DOHH2 (cell line): Measurements from ENCODE around the gene DGKD.

Experiments
- H3F3A ChIP-seq: fragments of 200-600 bp; sonication (generic), shearing (Covaris generic); 2 replicates; pipeline ENCODE4 v1.6.0; 2016; ENCODE audit warnings: antibody characterized with exemption, mild to moderate bottlenecking; ENCODE audit not compliant: control insufficient read depth, insufficient read depth
- H3K27ac ChIP-seq: fragments of 200-600 bp; sonication (generic); 2 replicates; pipeline ENCODE4 v1.5.1; 2014; ENCODE audit warnings: low read depth, mild to moderate bottlenecking, low read length, moderate library complexity
- H3K27me3 ChIP-seq: fragments of 200-600 bp; sonication (generic); 2 replicates; pipeline ENCODE4 v1.6.1; 2014; ENCODE audit warnings: mild to moderate bottlenecking, low read length, mixed read lengths; ENCODE audit not compliant: control insufficient read depth
- H3K36me3 ChIP-seq: fragments of 200-600 bp; sonication (generic); 2 replicates; pipeline ENCODE4 v1.6.1; 2014; ENCODE audit warnings: mild to moderate bottlenecking, low read length, moderate library complexity, mixed read lengths; ENCODE audit not compliant: control insufficient read depth
- H3K4me1 ChIP-seq: fragments of 200-600 bp; sonication (generic); 2 replicates; pipeline ENCODE4 v1.6.1; 2014; ENCODE audit warnings: mild to moderate bottlenecking, low read length, mixed read lengths; ENCODE audit not compliant: control insufficient read depth
- H3K4me2 ChIP-seq: fragments of 200-600 bp; sonication (generic); 2 replicates; pipeline ENCODE4 v1.6.0; 2014; ENCODE audit warnings: mild to moderate bottlenecking, low read length, moderate library complexity
- H3K4me3 ChIP-seq: fragments of 200-600 bp; sonication (generic); 2 replicates; pipeline ENCODE4 v1.5.1; 2014; ENCODE audit warnings: mild to moderate bottlenecking, low read length, mixed read lengths
- H3K79me2 ChIP-seq: fragments of 200-600 bp; sonication (generic); 2 replicates; pipeline ENCODE4 v1.6.1; 2014; ENCODE audit warnings: mild to moderate bottlenecking, low read length, mixed read lengths; ENCODE audit not compliant: control insufficient read depth
- H3K9me2 ChIP-seq: fragments of 200-600 bp; sonication (generic); replicated peaks from 2 replicates; pipeline ENCODE4 v1.6.1; 2014; ENCODE audit warnings: mild to moderate bottlenecking, low read length, mixed read lengths; ENCODE audit not compliant: control insufficient read depth
- H3K9me3 ChIP-seq: fragments of 200-600 bp; sonication (generic); 2 replicates; pipeline ENCODE4 v1.6.1; 2014; ENCODE audit warnings: antibody characterized with exemption, low read length, mixed read lengths; ENCODE audit not compliant: control insufficient read depth, insufficient read depth
- H4K20me1 ChIP-seq: fragments of 200-600 bp; sonication (generic); 2 replicates; pipeline ENCODE4 v1.6.0; 2014; ENCODE audit warnings: low read depth, mild to moderate bottlenecking, antibody characterized with exemption, low read length, moderate library complexity; ENCODE audit not compliant: control insufficient read depth, insufficient read depth
- CTCF ChIP-seq: fragments of 200-600 bp; sonication (generic); IDR thresholded peaks from one replicate; pipeline ENCODE4 v1.5.1; 2014; ENCODE audit warnings: antibody characterized with exemption, mild to moderate bottlenecking, low read depth, low read length; ENCODE audit not compliant: poor library complexity, severe bottlenecking
- EZH2phosphoT487 ChIP-seq: fragments of 200-600 bp; sonication (generic); IDR thresholded peaks from 2 replicates; pipeline ENCODE4 v1.6.1; 2017; ENCODE audit warnings: borderline replicate concordance, mild to moderate bottlenecking, antibody characterized with exemption, low read length, moderate library complexity, mixed read lengths

The DGKD gene

GRCh38 chr2:233444501-233444900 lies 90.2 kb downstream of the DGKD start:
- H3K4me2 ChIP-seq, result no peak overlapping the region
- H3K27ac ChIP-seq, result no peak overlapping the region
- no peaks in the 10 kb centered on the region for H3K9me2 ChIP-seq
- H3K27me3 ChIP-seq, result no peaks in the 10 kb centered on the region
- peaks cover 4% of the 10 kb centered on the region; the same call in 1 of the 2 replicates for H4K20me1 ChIP-seq
- H3K4me3 ChIP-seq, result no peak overlapping the region
- no peaks in the 10 kb centered on the region; the same call in 1 of the 2 replicates for H3F3A ChIP-seq
- H3K36me3 ChIP-seq, result peaks cover 54% of the 10 kb centered on the region
- H3K4me1 ChIP-seq, result peaks cover 11% of the 10 kb centered on the region
- no peak for TF ChIP-seq EZH2phosphoT487
- no peak for TF ChIP-seq CTCF
- no peaks in the 10 kb centered on the region for H3K9me3 ChIP-seq
- H3K79me2 ChIP-seq, result no peaks in the 10 kb centered on the region

- no peaks in the 10 kb centered on the region for H3K9me2 ChIP-seq
Observed at GRCh38 chr2:233445152-233445830, 91.0 kb downstream of the DGKD start.

GRCh38 chr2:233446121-233446520 lies 91.8 kb downstream of the DGKD start:
- Histone ChIP-seq H3K79me2 (no peaks in the 10 kb centered on the region), H3K4me2 (no peak overlapping the region), H4K20me1 (peaks cover 4% of the 10 kb centered on the region; the same call in 1 of the 2 replicates), H3K27me3 (no peaks in the 10 kb centered on the region), H3K4me1 (peaks cover 11% of the 10 kb centered on the region), H3K4me3 (no peak overlapping the region), H3K9me2 (no peaks in the 10 kb centered on the region), H3K9me3 (no peaks in the 10 kb centered on the region), H3K27ac (no peak overlapping the region), H3F3A (no peaks in the 10 kb centered on the region; the same call in 1 of the 2 replicates), H3K36me3 (peaks cover 64% of the 10 kb centered on the region)
- no peak for TF ChIP-seq CTCF
- TF ChIP-seq EZH2phosphoT487, result no peak

More at GRCh38 chr2:233445152-233445830, 91.0 kb downstream of the DGKD start:
- Histone ChIP-seq H3K27ac (no peak overlapping the region), H4K20me1 (peaks cover 4% of the 10 kb centered on the region; the same call in 1 of the 2 replicates), H3K9me3 (no peaks in the 10 kb centered on the region), H3K4me2 (no peak overlapping the region), H3K79me2 (no peaks in the 10 kb centered on the region), H3K4me3 (no peak overlapping the region), H3K36me3 (peaks cover 60% of the 10 kb centered on the region), H3F3A (no peaks in the 10 kb centered on the region; the same call in 1 of the 2 replicates), H3K27me3 (no peaks in the 10 kb centered on the region), H3K4me1 (peaks cover 11% of the 10 kb centered on the region)
- TF ChIP-seq EZH2phosphoT487 (no peak), CTCF (no peak)
